NCI-H1436 treated with DMSO at 0.1 percent for 48 hours (cell line): ENCODE measurements around the gene TTC24.
"Not testable (repeated sequence)": the region's sequence is repeated elsewhere in the genome, so short reads cannot be mapped to it uniquely, and the experiment has no call there.

ENCODE experiments used
- DNase-seq: peaks from one replicate; lab custom pipeline; 2025; lab: John Stamatoyannopoulos, UW

TTC24 gene

GRCh38 chr1:156579472-156579871, at the start of gene TTC24:
Gene TTC24, plus strand, starts transcription at chr1:156579723. Its CDS starts 1,642 bp downstream, at chr1:156581365.
- DNase-seq = peak; percentile 35

DNA sequence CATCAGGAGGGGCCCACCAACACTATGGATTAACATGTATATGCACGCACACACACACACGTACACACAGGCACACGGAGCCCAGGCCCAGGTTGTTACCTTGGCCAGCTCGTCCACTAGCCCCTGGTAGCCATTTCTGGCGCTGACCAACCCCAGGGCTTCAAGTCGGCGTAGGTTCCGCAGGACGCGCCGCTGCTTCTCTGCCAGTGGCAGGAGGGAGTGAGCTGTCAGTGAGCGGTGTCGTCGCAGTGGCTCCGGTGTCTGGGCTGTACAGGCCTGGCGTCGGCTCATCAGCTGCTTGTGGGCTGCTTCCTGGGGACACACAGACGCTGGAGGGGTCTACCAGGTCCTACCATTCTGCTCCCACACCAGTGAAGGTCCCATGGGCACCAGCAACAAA, 49.5 kb upstream of the TTC24 start:
- no peak for DNase-seq

- no peak for DNase-seq
These were observed 47.1 kb upstream of the TTC24 start for GRCh38 chr1:156532374-156532773.

DNA sequence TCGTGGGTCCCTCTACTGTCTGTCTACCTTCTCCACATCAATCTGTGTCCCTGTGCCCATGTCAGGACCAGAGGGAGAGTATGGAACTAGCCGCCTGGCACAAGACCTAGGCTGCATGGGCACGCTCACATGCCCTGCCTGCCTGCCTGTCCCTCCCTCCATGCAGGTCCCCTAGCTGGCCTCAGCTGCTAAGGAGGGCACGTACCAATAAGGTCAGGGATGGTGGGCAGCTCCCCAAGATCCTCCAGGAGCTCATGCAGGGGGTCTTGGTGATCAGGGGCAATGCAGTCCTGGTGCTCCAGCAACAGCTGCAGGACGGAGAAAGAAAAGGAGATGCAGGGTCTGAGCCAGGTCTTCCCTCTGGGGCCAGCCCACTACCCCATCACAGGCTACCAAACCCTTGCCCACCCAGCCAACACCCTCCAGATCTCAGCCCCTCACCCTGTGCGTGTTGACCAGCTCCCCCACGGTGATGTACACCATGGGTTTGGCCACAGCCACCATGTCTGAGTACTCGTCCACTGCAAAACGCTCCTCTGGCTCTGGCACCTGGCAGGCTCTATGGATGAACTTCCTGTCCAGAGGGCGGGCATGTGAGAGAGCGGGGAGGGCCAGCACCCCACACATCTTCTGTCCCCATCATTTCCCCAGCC, 45.8 kb upstream of the TTC24 start:
- no peak for DNase-seq

DNA sequence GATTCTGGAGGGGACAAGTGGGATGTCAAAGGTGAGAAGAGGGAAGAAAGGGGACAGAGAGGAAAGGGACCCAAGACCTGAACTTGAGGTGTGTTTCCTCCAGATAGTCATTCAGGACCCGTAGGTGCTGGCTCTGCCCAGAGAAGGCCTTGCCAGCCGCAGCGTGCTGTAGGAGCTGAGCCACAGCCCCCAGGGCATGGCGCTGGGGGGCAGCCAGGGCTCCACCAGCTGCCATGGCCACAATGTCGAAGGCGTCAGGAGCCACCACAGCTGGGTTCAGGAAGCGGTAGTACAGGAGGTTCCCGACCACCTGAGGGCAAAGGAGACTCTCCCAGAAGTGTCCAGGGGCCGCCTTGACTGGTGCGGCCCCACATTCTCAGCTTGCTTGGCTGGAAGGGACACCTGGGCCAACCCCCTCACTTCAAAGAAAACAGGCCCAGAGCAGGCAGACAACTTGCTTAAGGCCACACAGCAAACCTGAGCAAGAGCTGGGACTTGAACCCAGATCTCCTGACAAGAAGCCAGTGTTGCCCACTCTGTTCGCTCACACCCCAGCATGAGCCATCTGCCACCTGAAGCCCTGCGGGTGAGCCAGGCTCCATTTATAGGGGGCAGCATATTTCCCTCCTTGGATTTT, 45.0 kb upstream of the TTC24 start:
- no peak for DNase-seq

- no peak for DNase-seq
These were observed 42.5 kb upstream of the TTC24 start for GRCh38 chr1:156537027-156537426.

GRCh38 chr1:156538711-156539440, 40.6 kb upstream of the TTC24 start:
- DNase-seq = no peak

- no peak for DNase-seq
These were observed 39.6 kb upstream of the TTC24 start for GRCh38 chr1:156539818-156540355.

- DNase-seq = no peak
These were observed 38.6 kb upstream of the TTC24 start for GRCh38 chr1:156540955-156541354.

- no peak for DNase-seq
These were observed 36.5 kb upstream of the TTC24 start for GRCh38 chr1:156543066-156543465.

- DNase-seq = no peak
These were observed 34.9 kb upstream of the TTC24 start for GRCh38 chr1:156544592-156545102.

GRCh38 chr1:156546267-156546666, 33.3 kb upstream of the TTC24 start:
- no peak for DNase-seq

- DNase-seq = no peak
These were observed 32.1 kb upstream of the TTC24 start for GRCh38 chr1:156547434-156547833.

DNA sequence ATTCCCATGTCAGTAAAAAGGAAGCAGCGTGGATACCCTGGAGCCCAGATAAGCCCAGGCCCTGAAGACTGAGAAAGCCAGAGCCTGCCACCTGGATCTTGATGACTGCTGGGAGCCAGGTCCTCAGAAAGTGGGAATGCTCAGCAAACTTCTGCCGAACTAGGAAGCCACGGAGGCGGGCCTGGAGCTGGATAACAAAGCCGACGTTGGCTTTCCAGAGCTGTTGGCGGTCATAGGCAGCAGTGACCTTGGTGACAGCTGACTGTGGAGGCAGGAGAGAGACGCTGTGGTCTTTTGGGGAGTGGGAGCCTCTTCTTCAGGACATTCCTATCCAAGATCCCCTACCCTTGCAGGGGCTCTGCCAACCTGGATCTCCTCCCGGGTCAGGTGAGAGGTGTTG, 31.5 kb upstream of the TTC24 start:
- no peak for DNase-seq

- DNase-seq = no peak
These were observed 30.1 kb upstream of the TTC24 start for GRCh38 chr1:156549390-156549789.

DNA sequence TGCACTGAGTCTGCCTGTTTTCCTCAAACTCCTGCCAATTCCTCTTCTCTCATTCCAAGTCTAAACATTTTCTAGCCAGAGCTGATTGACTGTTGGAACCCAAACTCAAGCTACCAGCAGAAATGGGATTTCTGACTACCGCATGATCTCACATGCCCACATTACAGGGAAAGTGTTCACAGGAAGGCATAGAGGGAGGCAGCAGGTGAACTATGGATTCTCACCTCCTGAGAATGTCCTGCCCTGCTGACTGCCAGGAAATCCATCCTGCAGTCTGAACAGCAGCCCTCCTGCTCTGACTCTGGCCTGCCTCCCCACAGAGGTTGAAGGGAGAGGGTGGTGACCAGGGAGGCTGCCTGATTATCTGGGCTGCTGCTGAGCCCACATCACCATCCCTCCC, 29.7 kb upstream of the TTC24 start:
- no peak for DNase-seq

GRCh38 chr1:156550346-156550745, 29.2 kb upstream of the TTC24 start:
- DNase-seq = no peak

GRCh38 chr1:156551066-156551643, 28.4 kb upstream of the TTC24 start:
- no peak for DNase-seq

- DNase-seq = no peak
These were observed 27.7 kb upstream of the TTC24 start for GRCh38 chr1:156551869-156552268.

DNA sequence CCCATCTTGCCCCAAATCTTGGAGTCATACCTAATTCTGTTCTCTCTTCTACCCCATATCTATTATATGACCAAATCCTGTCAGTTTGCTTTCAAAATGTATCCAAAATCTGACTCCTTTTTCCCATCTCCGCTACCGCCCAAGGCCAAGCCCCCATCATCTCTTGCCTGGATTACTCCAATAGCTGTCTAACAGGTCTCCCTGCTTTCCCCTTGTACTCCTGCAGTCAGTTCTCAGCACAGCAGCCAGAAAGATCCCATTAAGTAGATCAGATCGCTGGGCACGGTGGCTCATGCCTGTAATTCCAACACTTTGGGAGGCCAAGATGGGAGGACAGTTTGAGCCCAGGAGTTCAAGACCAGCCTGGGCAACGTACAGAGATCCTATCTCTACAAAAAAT, 27.0 kb upstream of the TTC24 start:
- DNase-seq = no peak

DNA sequence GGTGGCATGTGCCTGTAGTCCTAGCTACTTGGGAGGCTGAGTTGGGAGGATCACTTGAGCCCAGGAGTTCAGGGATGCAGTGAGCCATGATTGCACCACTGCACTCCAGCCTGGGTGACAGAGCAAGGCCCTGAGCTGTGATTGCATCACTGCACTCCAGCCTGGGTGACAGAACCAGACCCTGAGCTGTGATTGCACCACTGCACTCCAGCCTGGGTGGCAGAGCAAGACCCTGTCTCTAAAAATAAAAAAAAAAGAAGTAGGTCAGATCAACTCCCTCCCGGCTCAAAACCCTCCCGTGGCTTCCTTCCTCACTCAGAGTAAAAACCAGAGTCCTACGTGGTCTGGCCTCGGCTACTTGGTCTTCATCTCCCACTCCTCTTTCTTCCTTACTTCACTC, 26.6 kb upstream of the TTC24 start:
- not testable (repeated sequence) for DNase-seq

DNA sequence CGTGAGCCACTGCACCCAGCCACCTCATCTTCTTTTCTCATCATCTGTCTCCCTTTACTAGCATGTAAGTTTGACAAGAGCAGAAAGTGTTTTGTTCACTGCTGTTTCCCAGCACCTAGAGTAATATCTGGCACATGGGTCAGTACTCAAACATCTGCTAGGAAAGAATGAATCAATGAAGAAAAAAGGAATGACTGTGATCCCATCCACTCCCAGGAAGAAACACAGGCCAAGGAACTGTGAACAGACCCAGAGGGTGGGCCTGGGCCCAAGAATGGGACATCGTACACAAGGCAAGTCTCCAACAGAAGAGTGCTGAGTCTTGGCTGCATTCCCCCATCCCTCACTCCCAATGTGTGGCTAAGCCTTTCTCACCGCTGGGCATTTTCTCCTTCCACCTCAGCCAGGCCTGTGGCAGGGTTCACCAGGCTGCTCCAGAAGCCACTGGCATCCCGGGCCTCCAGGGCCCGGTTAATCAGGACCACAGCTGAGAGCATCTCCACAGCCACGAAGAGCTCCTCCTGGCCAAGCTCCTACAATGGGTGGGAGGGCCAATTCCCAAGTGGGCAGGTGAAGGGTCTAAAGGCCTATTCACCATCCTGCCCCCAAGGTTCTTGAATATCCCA, 25.6 kb upstream of the TTC24 start:
- DNase-seq = no peak
